NCI-H446 (cell line): ENCODE measurements around the gene DLGAP3.
A peak's percentile ranks its signal among the peaks of the same experiment; 100 is the strongest.
"Not testable (repeated sequence)": the region's sequence is repeated elsewhere in the genome, so short reads cannot be mapped to it uniquely, and the experiment has no call there.

Source experiments
- DNase-seq, 2 experiments: peaks; one replicate each; lab custom pipeline; 2025; lab: John Stamatoyannopoulos, UW

The DLGAP3 gene, protein sequence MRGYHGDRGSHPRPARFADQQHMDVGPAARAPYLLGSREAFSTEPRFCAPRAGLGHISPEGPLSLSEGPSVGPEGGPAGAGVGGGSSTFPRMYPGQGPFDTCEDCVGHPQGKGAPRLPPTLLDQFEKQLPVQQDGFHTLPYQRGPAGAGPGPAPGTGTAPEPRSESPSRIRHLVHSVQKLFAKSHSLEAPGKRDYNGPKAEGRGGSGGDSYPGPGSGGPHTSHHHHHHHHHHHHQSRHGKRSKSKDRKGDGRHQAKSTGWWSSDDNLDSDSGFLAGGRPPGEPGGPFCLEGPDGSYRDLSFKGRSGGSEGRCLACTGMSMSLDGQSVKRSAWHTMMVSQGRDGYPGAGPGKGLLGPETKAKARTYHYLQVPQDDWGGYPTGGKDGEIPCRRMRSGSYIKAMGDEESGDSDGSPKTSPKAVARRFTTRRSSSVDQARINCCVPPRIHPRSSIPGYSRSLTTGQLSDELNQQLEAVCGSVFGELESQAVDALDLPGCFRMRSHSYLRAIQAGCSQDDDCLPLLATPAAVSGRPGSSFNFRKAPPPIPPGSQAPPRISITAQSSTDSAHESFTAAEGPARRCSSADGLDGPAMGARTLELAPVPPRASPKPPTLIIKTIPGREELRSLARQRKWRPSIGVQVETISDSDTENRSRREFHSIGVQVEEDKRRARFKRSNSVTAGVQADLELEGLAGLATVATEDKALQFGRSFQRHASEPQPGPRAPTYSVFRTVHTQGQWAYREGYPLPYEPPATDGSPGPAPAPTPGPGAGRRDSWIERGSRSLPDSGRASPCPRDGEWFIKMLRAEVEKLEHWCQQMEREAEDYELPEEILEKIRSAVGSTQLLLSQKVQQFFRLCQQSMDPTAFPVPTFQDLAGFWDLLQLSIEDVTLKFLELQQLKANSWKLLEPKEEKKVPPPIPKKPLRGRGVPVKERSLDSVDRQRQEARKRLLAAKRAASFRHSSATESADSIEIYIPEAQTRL

DNA sequence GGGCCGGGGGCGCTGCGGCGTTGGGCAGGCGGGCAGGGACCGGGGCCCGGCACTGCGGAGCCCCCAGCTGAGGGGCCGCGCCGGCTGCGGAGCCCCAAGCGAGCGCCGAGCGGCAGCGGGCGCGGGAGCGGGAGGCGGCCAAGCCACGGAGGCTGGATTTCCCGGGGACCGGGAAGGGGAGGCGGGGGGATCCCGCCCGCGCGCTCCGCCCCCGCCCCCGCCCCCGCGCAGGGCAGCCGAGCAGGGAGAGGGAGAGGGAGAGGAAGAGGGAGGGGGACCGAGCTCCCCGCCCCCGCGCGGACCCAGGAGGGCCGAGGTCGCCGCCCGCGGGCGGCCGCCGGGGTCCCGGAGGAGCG lies at the start of gene DLGAP3:
Gene DLGAP3, minus strand, starts transcription at position 154 of the 356 bp plus-strand sequence. CDS start 24,267 bp downstream, outside the sequence.
- peak in 1 of 2 experiments; percentile 49 for DNase-seq

DNA sequence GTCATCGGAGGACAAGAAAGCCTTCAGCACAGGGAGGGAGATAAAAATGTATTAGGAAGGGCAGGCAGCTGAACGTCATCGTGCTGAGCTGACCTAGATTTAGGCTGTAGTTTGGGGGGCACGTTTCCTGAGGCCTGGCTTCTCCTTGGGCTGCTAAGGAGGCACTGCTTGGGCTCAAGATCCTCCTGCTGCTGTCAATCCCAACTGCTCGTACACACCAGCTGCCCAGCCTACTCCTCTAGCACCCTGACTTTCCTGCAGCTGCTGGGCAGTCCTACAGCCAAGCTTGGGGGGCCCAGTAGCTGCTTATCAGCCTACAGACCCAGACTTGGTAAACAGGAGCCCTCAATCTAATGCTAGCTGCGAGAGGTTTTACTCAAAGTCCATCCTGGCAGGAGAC lies 49.5 kb upstream of the DLGAP3 start:
- no peak for DNase-seq

- DNase-seq: no peak
These were observed 48.4 kb upstream of the DLGAP3 start for GRCh38 chr1:34977858-34978257.

GRCh38 chr1:34977210-34977471 lies 47.7 kb upstream of the DLGAP3 start:
- DNase-seq: no peak

DNA sequence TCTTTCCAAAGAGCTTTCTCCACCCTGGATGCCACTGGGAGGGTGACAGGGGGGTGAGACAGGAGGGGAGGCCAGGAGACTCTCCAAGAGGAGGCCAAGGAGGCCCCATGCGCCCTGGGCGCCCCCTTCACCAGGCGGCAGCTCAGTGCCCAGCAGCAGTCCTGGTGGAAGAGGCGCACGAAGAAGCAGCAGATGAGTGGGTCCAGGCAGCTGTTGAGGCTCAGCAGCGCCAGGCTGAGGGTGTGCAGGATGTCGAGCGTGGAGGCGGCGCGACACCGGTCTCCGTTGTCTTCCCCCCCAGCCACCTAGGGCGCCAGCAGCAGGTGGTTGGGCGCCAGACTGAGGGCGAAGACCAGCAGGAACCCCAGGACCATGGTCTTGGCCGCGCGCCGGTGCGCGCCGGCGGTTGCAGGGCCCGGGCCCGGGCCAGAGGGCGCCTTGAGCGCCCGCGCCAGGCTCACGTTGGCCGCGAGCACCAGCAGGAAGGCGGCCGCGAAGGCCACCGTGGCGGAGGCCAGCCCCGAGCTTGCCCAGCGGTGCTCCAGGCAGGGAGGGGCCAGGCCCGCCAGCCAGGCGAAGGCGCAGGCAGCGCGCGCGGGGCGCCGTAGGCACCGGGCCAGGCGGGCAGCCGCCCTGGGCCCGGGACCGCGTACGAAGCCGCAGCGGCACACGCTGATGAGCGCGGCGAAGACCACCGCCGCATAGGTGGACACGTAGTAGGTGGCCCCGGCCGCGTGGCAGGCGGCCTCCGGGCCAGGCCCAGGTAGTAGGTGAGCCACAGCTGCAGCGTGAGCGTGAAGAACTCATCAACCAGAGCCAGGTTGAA lies 47.1 kb upstream of the DLGAP3 start:
- DNase-seq: no peak

GRCh38 chr1:34975771-34976170 lies 46.3 kb upstream of the DLGAP3 start:
- no peak for DNase-seq

DNA sequence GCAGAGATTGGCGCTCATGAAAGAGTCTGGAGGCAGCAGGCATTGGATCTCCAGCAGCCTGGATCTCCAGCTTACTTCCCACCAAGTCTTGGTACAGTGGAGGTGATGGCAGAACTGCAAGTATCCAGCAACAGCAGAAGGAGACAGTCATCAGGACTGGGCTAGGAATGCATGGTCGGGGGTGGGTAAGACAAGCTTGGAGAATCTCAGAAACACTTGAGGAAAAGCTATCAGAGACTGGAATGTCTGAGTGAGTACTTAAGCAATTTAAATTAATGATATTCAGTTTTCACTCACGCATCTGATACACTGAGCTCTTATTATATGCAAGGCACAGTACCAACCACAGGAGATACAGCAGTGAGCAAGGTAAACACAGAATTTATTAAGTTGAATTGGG lies 45.9 kb upstream of the DLGAP3 start:
- no peak for DNase-seq

GRCh38 chr1:34974626-34975025 lies 45.2 kb upstream of the DLGAP3 start:
- no peak for DNase-seq

- no peak for DNase-seq
These were observed 43.9 kb upstream of the DLGAP3 start for GRCh38 chr1:34973326-34973725.

GRCh38 chr1:34970829-34971228 lies 41.4 kb upstream of the DLGAP3 start:
- DNase-seq: no peak

- no peak for DNase-seq
These were observed 40.8 kb upstream of the DLGAP3 start for GRCh38 chr1:34970220-34970735.

- not testable (repeated sequence) for DNase-seq
These were observed 38.8 kb upstream of the DLGAP3 start for GRCh38 chr1:34968297-34968696.

DNA sequence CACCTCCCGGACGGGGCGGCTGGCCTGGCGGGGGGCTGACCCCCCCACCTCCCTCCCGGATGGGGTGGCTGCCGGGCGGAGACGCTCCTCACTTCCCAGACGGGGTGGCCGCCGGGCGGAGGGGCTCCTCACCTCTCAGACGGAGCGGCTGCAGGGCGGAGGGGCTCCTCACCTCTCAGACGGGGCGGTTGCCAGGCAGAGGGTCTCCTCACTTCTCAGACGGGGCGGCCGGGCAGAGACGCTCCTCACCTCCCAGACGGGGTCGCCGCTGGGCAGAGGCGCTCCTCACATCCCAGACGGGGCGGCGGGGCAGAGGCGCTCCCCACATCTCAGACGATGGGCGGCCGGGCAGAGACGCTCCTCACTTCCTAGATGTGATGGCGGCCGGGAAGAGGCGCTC lies 38.2 kb upstream of the DLGAP3 start:
- not testable (repeated sequence) for DNase-seq

- no peak for DNase-seq
These were observed 36.1 kb upstream of the DLGAP3 start for GRCh38 chr1:34965597-34965996.

DNA sequence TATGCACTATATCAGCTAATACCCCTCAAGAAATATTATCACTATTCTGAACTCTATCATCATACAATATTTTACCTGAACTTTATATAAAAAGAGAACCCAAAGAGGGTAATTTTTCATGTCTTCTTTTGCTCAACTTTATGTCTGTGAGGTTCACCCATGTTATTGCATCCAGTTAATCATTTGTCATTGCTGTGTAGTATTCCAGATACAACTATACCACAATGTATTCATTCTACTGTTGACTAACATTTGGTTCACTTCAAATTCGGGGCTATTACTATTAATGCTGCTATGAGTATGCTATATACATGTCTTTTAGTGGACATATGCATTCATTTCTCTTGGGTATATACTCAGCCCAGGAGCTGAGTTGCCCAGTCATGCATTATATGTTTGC lies 21.0 kb upstream of the DLGAP3 start:
- DNase-seq: no peak

DNA sequence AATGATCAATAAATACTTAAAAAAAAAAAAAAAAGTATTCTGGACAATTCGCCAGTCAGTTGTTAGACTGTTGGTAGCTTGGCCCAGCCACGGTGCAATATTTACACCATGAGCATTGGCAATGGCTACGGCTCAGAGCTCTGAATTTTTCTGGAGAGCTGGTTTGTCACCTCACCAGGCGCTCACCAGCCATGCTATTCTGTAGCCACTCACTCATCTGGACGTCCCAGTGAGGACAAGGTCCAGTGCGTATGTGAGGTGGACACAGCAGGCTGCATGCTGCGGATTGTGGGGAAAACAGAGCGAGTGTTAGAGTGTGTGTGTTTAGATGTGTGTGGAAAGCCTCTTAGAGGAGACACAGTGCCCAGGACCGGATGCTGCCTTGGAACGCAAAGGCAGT lies 19.3 kb upstream of the DLGAP3 start:
- not testable (repeated sequence) for DNase-seq

GRCh38 chr1:34947641-34948314 lies 18.3 kb upstream of the DLGAP3 start:
- DNase-seq: not testable (repeated sequence)

GRCh38 chr1:34946211-34946610 lies 16.8 kb upstream of the DLGAP3 start:
- no peak for DNase-seq

DNA sequence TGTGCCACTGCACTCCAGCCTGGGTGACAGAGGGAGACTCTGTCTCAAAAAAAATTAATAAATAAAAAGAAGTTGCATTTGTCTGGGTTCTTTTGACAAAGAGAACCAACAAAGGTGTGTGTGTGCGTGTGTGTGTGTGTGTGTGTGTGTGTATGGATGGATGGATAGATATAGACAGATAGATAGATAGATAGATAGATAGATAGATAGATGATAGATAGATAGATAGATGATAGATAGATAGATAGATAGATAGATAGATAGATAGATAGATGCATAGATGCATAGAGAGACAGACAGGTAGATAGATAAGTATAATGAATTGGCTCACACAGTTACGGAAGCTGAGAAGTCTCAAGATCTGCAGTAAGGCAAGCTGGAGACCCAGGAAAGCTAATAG lies 12.3 kb upstream of the DLGAP3 start:
- DNase-seq: not testable (repeated sequence)

DNA sequence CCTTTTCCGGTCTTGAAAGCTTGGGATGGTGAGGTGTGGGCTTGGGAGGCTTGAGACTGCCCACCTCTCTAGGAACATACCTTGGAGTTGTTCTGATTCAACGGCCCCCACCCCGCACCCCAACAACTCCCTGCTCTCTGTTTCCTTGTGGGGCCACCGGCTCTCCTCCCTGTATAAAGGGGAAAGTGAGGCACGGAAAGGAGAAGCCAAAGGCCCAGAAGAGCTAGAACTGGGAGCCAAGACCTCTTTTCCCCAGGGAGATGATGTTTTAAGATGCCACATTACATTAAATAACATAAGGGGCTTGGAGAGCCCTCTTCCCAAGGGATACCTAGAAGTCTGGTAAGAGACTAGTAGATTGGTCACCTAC lies 1.2 kb upstream of the DLGAP3 start:
- no peak for DNase-seq

DNA sequence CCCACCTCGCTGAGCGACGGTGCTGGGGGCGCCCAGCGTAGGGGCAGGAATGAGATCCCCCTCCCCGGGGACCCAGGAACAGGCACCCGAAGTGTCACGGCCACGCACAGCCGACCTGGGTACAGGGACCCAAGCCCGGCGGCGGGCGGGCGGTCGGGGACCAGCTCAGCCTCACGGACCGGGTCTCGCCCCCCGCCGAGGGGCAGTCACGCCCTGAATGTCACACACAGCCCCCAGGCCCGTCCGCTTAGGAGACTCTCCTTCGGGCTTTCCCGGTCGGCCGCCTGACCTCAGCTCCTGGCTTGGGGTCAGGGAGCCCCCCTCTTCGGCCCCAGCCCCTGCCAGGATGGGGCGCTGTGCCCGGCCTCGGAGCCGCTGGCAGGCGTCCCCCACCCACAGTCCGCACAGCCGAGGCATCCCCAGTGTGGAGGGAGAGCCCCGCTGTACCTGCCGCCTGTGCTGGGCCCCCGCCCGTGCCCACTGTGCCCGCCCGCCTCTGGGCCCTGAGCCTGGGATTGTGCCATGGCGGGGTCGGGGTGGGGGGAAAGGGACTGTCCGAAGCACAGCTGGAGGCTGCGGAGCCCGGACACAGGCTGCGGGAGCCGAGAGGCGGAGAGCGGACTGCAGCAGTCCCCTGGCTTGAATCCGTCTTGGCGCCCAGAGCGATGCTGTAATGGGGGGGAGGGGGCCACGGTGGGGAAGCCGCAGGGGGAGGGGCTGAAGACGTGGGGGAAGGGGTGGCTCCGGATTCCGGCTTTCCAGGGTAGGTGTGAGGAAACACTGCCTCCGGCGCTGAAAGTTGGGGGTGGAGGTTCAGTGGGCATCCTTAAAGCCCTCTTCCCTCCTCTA lies 627 bp upstream of the DLGAP3 start:
- no peak for DNase-seq
